A172 (cell line): ENCODE results near the gene MYORG. TPM values are rescaled to one million over a fixed set of nuclear protein-coding genes. Genes with fewer than 3 reads are reported as not detected.
"Not testable (repeated sequence)": the region's sequence is repeated elsewhere in the genome, so short reads cannot be mapped to it uniquely, and the experiment has no call there.

ENCODE experiments used
- DNase-seq: peaks from one replicate; pipeline ENCODE4 v3.0.0-alpha.2; 2015; ENCODE audit warnings: low spot score
- total RNA-seq: library from RNA; depleted of rRNA; stranded (reverse); fragments of >200 nt; shearing (Covaris generic); gene quantifications from 2 replicates; pipeline ENCODE4 v1.2.3, GENCODE V29; 2014

MYORG gene
- total RNA-seq, 1 experiment from 2014 or later: 3.5 TPM

GRCh38 chr9:34368796-34369195 lies 7.9 kb downstream of the MYORG start:
- DNase-seq: not testable (repeated sequence)

- not testable (repeated sequence) for DNase-seq
These were observed 8.8 kb downstream of the MYORG start for GRCh38 chr9:34367751-34368410.

GRCh38 chr9:34366365-34366764 lies 10.3 kb downstream of the MYORG start:
- no peak for DNase-seq

- DNase-seq: no peak
These were observed 11.4 kb downstream of the MYORG start for GRCh38 chr9:34365282-34365681.

- no peak for DNase-seq
These were observed 12.9 kb downstream of the MYORG start for GRCh38 chr9:34363619-34364351.

DNA sequence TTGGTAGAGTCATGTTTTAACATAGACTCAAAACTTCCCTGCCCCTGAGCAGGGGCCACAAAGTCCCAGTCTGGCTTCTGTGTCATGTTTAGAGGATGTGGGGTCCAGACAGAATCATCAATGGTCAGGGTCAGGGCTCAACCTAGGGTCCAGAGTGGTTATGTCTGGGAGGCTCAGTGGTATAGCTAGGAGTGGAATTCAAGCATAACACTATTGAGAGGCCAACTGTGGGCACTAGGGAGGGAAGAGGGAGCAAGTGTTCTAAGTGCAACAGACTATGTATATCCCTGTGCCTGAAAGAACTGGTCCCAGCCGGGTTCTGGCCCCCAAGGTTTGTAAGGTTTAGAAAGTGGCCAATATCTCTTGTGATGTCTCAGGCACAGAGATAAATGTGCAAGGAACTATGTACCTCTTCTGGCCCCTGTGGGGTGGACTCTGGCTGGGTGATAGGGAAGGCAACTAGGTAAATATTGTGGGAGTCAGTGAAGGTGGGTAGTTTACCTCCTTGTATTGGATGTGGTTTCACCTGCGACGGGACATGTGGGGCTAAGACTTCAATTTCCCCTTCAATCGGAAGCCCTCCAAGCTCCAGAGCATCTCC lies 14.0 kb downstream of the MYORG start:
- DNase-seq: no peak

- DNase-seq: not testable (repeated sequence)
These were observed 23.7 kb downstream of the MYORG start for GRCh38 chr9:34352957-34353356.

GRCh38 chr9:34352122-34352652 lies 24.5 kb downstream of the MYORG start:
- DNase-seq: not testable (repeated sequence)

- DNase-seq: no peak
These were observed 27.4 kb downstream of the MYORG start for GRCh38 chr9:34349324-34349723.

- DNase-seq: no peak
These were observed 28.9 kb downstream of the MYORG start for GRCh38 chr9:34347800-34348158.

GRCh38 chr9:34346873-34347799 lies 29.6 kb downstream of the MYORG start:
- no peak for DNase-seq

GRCh38 chr9:34343605-34344004 lies 33.1 kb downstream of the MYORG start:
- no peak for DNase-seq

DNA sequence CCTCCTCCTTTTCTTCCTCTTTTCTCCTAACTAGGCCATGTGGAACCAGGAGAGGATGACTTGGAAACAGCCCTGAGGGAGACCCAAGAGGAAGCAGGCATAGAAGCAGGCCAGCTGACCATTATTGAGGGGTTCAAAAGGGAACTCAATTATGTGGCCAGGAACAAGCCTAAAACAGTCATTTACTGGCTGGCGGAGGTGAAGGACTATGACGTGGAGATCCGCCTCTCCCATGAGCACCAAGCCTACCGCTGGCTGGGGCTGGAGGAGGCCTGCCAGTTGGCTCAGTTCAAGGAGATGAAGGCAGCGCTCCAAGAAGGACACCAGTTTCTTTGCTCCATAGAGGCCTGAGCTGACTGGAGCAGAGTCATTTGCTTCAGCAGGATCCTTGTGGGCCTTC lies 33.6 kb downstream of the MYORG start:
- no peak for DNase-seq

- no peak for DNase-seq
These were observed 34.9 kb downstream of the MYORG start for GRCh38 chr9:34341659-34342295.

DNA sequence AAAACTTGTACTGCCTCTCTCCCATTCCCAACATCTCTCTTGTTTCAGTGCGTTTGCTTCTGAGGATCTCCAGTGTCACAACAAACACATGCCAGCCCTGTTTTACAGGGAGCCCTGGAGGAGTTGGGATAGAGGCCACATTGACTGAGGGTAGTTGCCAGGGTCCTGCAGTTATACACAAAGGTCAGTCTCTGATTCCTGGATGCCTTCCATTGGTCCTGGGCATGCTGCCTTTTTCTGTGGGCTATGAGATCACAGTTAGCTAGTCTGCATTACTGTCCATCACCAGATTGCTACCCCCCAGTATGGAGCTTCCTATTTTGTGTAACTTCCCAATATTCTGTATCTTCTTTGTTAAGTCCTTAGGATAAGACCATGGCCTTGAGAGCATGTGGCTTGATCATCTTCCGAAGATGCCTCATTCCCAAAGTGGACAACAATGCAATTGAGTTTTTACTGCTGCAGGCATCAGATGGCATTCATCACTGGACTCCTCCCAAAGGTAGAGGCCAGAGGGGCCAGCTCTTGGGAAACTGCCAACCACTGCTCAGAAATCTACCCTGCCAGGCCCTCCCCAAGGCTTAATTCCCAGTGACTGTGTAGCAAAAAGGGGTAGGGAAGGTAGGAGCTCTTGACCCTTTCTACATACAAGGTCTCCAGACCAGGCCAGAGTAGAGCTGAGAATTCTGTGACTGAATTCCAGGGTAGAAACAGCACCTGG lies 37.9 kb downstream of the MYORG start:
- no peak for DNase-seq

DNA sequence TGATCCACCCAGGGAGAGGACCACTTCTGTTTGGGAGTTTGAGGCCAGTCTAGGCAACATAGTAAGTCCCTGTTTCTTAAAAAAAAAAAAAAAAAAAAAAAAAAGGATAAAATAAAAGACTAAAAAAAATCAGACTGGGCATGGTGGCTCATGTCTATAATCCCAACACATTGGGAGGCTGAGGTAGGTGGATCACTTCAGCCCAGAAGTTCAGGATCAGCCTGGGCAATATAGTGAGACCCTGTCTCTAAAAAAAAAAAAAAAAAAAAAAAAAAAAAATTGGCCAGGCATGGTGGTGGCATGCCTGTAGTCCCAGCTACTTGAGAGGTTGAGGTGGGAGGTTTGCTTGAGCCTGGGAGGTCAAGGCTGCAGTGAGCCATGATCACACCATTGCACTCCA lies 38.6 kb downstream of the MYORG start:
- not testable (repeated sequence) for DNase-seq

- no peak for DNase-seq
These were observed 39.3 kb downstream of the MYORG start for GRCh38 chr9:34337403-34337802.

DNA sequence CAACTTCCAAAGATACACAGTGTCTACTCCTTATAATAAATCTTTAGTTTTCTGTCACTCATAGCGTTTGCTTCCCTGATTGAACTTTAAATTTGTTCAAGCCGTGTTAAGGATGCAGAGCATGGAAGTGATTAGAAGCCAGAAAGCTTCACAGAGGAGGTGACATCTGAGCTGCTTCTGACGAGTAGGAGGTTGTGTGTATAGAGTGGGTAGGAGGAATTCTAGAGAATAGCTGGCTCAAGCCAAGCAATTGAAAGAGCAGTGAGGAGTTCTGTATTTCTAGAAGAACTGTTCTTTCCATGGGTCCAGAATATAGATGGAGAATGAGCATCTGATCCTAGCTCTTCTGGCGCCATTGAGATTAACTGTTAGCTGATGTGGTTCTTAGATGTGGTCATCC lies 41.3 kb downstream of the MYORG start:
- no peak for DNase-seq

DNA sequence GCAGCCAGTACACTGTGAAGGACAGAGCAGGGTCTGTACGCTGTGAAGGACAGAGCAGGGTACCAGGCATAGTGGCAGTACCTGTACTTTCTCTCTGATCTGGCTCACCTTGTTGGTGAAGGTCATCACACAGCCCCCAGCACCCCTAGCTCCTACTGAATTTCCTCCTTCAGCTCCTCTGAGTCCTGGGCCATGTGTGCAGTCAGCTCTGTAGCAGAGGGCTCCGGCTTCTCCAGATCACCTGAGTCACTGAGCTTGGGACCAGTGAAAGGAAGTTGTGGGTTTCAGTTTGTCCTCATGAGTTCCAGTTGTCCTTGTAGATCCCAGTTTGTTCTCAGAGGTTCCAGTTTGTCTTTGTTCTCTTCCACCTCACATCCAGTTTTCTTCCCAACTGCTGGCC lies 41.8 kb downstream of the MYORG start:
- DNase-seq: no peak

DNA sequence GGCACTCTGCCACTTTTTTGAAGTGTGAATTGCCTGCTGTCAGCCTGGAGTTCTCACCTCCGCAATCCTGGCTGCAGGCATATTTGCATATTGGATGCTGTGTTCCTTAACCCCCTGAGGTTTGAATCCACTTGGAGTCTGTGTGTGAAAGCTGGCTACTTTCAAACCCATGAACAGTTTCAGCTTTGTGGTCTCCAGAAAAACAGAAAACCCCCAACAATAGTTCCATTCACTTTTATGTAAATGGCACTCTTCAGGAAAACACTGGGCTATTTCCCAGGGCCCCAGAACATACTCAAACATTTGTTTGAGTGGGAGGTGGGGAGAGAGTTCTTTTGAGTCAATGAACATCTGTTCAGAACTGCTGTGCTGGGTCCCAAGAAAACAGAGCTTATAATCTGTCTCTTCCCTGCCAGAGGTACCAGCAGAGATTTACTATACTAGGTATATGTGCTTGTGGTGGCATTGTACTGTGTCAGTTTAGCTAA lies 42.3 kb downstream of the MYORG start:
- no peak for DNase-seq
